ENCODE results near the gene BRIP1. TPM values are rescaled to one million over a fixed set of nuclear protein-coding genes. Genes with fewer than 3 reads are reported as not detected.
"Not testable (repeated sequence)": the region's sequence is repeated elsewhere in the genome, so short reads cannot be mapped to it uniquely, and the experiment has no call there.

The BRIP1 gene
- total and polyA plus RNA-seq, 4 donors: 0.21 to 4.3 (median 0.82) TPM

DNA sequence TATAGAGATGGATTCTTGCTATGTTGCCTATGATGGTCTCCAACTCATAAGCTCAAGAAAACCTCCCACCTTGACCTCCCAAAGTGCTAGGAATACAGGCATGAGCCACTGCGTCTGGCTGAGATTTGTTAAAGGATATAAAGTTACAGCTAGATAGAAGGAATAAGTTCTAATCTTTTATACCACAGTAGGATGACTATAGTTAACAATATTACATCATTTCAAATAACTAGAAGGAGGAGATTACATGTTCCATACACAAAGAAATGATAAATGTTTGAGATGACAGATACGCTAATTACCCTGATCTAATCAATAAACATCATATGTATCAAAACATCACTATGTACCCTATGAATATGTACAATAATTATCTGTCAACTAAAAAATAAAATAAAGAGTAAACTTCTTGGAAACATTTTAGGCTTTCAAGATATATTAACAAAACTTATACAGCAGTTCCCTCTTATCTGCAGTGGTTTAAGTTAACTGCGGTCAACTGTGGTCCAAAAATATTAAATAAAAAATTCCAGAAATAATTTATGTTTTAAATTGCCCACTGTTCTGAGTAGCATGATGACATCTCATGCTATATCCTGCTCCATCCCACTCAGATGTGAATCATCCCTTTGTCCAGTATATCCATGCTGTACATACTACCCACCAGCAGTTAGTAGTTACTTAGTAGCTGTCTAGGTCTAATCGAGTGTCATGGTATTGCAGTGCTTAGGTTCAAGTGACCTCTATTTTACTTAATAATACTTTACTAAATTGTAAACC is 143.1 kb downstream of the BRIP1 start:
- H3K9ac ChIP-seq (ENCODE audit: insufficient read depth in 1 of 2, low read length in 2 of 2): no peak overlapping the region
- ATAC-seq (ENCODE audit: insufficient read depth, low FRiP score) (no peak), DNase-seq (no peak)
- H3K27me3 ChIP-seq (ENCODE audit: control insufficient read depth in 3 of 3, insufficient read depth in 3 of 3, low read length in 2 of 3): no peaks in the 10 kb centered on the region
- no peak overlapping the region for H3K27ac ChIP-seq (ENCODE audit: low read depth in 1 of 2, low read length in 1 of 2)
- WGBS, 2 donors: 97% methylated on average over 4 of the region's 4 CpGs
- H3K4me3 ChIP-seq: no peak overlapping the region
- H3K9me3 ChIP-seq (ENCODE audit: control insufficient read depth in 4 of 4, insufficient read depth in 3 of 4, low read length in 3 of 4): peaks cover 0 to 2% (median 0%) of the 10 kb centered on the region in 4 donors
- H3K36me3 ChIP-seq (ENCODE audit: control insufficient read depth in 4 of 4, insufficient read depth in 4 of 4, low read length in 4 of 4): peaks cover 0 to 4% (median 0%) of the 10 kb centered on the region in 4 donors
- peaks cover 0 to 4% (median 0%) of the 10 kb centered on the region in 5 donors for H3K4me1 ChIP-seq (ENCODE audit: control insufficient read depth in 5 of 5, insufficient read depth in 5 of 5, low read length in 5 of 5)
- TF ChIP-seq, protein P1, sequence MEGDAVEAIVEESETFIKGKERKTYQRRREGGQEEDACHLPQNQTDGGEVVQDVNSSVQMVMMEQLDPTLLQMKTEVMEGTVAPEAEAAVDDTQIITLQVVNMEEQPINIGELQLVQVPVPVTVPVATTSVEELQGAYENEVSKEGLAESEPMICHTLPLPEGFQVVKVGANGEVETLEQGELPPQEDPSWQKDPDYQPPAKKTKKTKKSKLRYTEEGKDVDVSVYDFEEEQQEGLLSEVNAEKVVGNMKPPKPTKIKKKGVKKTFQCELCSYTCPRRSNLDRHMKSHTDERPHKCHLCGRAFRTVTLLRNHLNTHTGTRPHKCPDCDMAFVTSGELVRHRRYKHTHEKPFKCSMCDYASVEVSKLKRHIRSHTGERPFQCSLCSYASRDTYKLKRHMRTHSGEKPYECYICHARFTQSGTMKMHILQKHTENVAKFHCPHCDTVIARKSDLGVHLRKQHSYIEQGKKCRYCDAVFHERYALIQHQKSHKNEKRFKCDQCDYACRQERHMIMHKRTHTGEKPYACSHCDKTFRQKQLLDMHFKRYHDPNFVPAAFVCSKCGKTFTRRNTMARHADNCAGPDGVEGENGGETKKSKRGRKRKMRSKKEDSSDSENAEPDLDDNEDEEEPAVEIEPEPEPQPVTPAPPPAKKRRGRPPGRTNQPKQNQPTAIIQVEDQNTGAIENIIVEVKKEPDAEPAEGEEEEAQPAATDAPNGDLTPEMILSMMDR (IDR thresholded peaks at IDR 0.05; ENCODE audit: control extremely low read depth, extremely low read depth): no peak

DNA sequence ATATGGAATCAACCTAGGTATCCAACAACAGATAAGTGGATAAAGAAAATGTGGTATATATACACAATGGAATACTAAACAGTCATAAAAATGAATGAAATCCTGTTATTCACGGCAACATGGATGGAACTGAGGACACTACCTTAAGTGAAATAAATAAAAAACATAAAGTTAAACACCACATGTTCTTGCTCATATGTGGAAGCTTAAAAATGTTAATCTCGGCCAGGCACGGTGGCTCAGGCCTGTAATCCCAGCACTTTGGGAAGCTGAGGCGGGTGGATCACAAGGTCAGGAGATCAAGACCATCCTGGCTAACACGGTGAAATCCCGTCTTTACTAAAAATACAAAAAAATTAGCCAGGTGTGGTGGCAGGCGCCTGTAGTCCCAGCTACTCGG is 144.1 kb downstream of the BRIP1 start:
- not testable (repeated sequence) for H3K36me3 ChIP-seq (ENCODE audit: control insufficient read depth in 4 of 4, insufficient read depth in 4 of 4, low read length in 4 of 4); H3K9ac ChIP-seq (ENCODE audit: insufficient read depth in 1 of 2, low read length in 2 of 2); ATAC-seq (ENCODE audit: insufficient read depth, low FRiP score); H3K27me3 ChIP-seq (ENCODE audit: control insufficient read depth in 3 of 3, insufficient read depth in 3 of 3, low read length in 2 of 3); H3K4me1 ChIP-seq (ENCODE audit: control insufficient read depth in 5 of 5, insufficient read depth in 5 of 5, low read length in 5 of 5); H3K9me3 ChIP-seq (ENCODE audit: control insufficient read depth in 4 of 4, insufficient read depth in 3 of 4, low read length in 3 of 4); DNase-seq; H3K27ac ChIP-seq (ENCODE audit: low read depth in 1 of 2, low read length in 1 of 2); H3K4me3 ChIP-seq
- WGBS, 2 donors: 98 to 99% methylated on average over 8 of the region's 8 CpGs

DNA sequence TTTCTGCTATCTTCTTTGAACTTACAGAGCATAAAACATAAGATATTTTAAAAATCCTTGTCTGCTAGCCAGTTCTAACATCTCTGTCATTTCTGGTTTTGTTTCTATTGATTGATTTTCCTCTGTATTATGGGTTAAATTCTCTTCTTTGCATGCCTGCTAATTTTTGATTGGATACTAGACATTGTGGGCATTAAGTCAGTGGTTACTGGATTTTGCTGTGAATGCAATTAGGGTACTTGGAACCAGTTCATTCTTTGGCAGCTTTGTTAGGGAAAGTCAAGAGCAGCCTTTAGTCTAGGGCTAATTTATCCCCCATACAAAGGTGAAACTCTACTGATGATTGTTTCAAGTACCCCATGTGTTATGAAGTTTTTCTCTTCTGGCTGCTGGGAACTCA is 145.3 kb downstream of the BRIP1 start:
- Histone ChIP-seq H3K36me3 (ENCODE audit: control insufficient read depth in 4 of 4, insufficient read depth in 4 of 4, low read length in 4 of 4) (peaks cover 0 to 4% (median 0%) of the 10 kb centered on the region in 4 donors), H3K9ac (ENCODE audit: insufficient read depth in 1 of 2, low read length in 2 of 2) (no peak overlapping the region), H3K4me3 (no peak overlapping the region), H3K27me3 (ENCODE audit: control insufficient read depth in 3 of 3, insufficient read depth in 3 of 3, low read length in 2 of 3) (no peaks in the 10 kb centered on the region), H3K9me3 (ENCODE audit: control insufficient read depth in 4 of 4, insufficient read depth in 3 of 4, low read length in 3 of 4) (peaks cover 0 to 2% (median 0%) of the 10 kb centered on the region in 4 donors), H3K27ac (ENCODE audit: low read depth in 1 of 2, low read length in 1 of 2) (no peak overlapping the region), H3K4me1 (ENCODE audit: control insufficient read depth in 5 of 5, insufficient read depth in 5 of 5, low read length in 5 of 5) (no peaks in the 10 kb centered on the region)
- ATAC-seq (ENCODE audit: insufficient read depth, low FRiP score): no peak
- no peak for DNase-seq
- TF ChIP-seq, protein P1 (IDR thresholded peaks at IDR 0.05; ENCODE audit: control extremely low read depth, extremely low read depth): no peak

DNA sequence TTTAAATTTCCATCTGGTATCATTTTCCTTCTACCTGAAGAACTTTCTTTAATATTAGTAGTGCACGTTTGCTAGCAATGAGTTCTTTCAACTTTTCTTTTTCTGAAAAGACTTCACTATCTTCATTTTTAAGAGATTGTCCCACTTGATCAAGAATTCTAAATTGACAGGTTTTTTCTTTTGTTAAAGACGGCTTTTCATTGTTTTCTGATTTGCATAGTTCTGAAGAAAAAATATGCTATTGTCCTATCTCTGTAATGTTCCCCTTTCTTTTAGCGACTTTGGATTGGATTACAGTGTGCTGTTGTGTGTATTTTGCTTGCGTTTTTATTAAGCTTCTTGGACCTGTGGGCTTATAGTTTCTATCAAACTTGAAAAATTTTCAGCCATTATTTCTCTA is 146.0 kb downstream of the BRIP1 start:
- Histone ChIP-seq H3K9ac (ENCODE audit: insufficient read depth in 1 of 2, low read length in 2 of 2) (no peak overlapping the region), H3K4me1 (ENCODE audit: control insufficient read depth in 5 of 5, insufficient read depth in 5 of 5, low read length in 5 of 5) (no peaks in the 10 kb centered on the region), H3K27me3 (ENCODE audit: control insufficient read depth in 3 of 3, insufficient read depth in 3 of 3, low read length in 2 of 3) (no peaks in the 10 kb centered on the region), H3K9me3 (ENCODE audit: control insufficient read depth in 4 of 4, insufficient read depth in 3 of 4, low read length in 3 of 4) (peaks cover 0 to 2% (median 0%) of the 10 kb centered on the region in 4 donors), H3K4me3 (no peak overlapping the region), H3K27ac (ENCODE audit: low read depth in 1 of 2, low read length in 1 of 2) (no peak overlapping the region), H3K36me3 (ENCODE audit: control insufficient read depth in 4 of 4, insufficient read depth in 4 of 4, low read length in 4 of 4) (peaks cover 0 to 4% (median 1%) of the 10 kb centered on the region in 4 donors)
- TF ChIP-seq, protein P1 (IDR thresholded peaks at IDR 0.05; ENCODE audit: control extremely low read depth, extremely low read depth): no peak
- ATAC-seq (ENCODE audit: insufficient read depth, low FRiP score) (no peak), DNase-seq (no peak)
- WGBS, 2 donors: 96% methylated on average over 4 of the region's 4 CpGs

Measured in lung (tissue), 12 donors.